ENCODE results near the gene LMAN1L.
A peak's percentile ranks its signal among the peaks of the same experiment; 100 is the strongest.

The LMAN1L gene

DNA sequence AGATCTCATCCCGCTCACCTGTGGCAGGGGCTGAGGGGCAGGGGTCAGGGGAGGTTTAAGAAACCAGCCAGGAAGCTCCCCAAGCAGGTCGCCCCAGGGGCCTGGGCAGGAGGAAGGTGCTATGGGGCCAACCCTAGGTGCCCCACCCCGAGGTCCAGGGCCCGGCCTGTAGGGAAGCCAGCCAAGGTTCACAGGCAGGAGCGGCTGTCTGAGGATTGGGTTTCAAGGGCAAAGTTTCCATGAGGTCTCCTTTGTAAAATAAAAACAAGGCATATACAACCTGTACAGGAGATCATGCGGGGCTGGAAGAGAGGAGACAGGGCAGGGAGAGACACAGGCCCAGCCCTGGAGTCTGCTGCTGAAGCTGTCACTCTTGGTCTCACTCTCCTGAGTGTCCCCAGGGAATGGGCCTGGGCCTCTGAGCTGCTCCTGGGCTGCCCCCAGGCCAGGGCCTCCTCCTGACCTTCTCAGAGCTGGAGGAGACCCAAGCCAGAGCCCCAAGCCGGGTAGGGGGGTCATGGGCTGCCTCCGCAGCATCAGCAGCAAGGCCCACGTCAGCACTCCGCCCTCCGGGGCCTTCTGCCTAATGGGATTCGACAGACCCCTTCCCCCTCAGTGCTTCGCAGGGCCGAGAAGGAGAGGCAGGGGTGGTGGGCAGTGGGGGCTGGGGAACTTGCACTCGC, 19.3 kb downstream of the LMAN1L start:
- FAIRE-seq (no peak), DNase-seq (ENCODE audit: extremely low spot score, insufficient read length, low read depth) (no peak)

DNA sequence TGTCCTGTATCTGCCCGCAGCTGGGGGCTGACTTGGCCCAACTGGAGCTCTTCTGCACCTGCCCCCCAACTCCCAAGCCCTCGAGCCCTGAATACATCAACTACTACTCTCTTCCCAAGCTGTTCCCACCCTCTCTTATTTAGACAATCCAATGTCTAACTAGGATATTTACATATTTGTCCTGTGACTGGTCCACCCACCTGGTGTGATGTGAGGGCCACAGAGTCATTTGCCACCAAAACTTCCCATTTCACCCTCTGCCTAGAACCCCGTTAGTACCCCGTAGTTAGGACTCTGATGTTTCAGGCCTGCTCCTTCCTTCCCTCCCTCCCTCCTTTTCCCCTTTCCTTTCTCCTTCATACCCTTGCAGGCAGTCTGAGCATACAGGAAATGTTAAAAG, 20.2 kb downstream of the LMAN1L start:
- no peak for DNase-seq (ENCODE audit: extremely low spot score, insufficient read length, low read depth)
- FAIRE-seq = no peak

DNA sequence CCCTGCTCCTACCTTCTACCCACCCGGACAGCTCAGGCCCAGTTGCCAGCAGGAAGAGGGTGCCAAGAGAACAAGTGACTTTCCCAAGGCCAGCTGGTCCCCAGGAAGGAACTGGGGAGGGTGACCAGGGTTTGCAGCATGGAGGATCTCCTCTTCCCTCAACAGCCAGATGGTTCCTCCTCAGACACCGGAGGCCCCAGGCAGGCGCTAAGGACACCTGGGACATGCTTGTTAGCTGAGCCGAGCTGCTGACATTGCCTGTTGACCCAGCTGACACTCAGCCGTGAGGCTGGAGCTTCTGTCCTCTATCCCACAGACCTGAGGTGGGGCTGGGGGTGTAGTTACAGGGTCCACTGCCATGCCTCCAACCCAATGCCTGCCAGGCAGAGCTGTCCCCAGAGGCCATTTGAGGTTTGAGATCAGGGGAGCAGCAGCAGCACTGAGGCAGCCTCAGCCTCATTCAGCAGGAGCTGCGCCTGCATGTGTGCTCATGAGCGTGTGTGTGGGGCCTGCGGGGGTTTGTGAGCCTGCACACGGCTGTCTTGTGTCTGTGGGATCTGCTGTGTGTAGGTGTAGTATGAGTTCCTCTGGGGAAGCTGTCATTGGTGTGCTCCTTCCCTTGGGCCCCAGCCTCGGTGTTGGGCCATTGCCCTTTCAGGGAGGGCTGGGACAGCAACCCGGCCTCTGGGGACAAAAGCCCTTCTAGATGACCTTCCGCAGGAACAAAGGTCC, 20.9 kb downstream of the LMAN1L start:
- no peak for DNase-seq (ENCODE audit: extremely low spot score, insufficient read length, low read depth)
- FAIRE-seq = no peak

DNA sequence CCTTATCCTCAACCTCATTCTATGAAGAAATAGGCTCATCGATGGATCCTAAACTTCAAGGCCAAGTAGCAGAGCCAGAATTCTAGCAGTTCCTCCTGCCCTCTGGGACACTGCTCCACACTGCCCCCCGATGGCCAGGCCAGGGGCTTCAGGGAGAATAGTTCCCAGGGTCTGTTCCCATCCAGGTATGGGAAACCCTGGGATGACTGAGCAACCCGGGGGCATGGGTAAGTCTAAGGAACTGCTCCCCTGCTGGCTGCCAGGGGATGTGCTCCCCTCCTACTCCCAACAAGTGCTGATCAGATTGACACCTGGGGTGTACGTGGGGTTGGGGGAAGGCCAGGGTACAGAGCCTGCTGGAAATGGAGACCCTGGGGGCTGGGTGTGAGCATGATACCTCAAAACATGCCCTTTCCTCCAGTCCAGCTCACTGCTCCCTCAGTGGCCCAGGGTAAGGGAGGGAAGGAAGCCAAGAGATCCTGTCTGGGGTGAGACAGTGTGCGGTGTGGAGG, 22.7 kb downstream of the LMAN1L start:
- FAIRE-seq (peak; percentile 66), DNase-seq (ENCODE audit: extremely low spot score, insufficient read length, low read depth) (no peak)

DNA sequence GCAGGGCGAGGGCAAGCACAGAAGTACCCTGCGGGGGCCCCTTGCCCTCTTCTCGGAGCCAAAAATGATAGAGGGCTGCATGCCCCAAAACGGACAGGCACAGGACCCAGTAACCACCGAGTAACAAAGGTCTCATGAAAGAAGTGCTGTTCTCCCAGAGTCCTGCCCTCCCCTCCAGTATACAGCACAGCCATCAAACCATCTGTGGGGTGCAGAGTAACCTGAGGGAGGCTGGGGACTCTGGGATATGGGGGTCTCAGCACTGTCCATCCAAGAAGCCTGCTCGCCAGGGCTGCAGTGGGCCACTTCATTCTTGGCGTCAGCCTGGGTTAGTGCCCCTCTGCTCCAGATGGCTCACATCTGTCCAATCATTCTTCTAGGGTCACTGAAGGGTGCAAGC, 24.2 kb downstream of the LMAN1L start:
- FAIRE-seq (no peak), DNase-seq (ENCODE audit: extremely low spot score, insufficient read length, low read depth) (no peak)

DNA sequence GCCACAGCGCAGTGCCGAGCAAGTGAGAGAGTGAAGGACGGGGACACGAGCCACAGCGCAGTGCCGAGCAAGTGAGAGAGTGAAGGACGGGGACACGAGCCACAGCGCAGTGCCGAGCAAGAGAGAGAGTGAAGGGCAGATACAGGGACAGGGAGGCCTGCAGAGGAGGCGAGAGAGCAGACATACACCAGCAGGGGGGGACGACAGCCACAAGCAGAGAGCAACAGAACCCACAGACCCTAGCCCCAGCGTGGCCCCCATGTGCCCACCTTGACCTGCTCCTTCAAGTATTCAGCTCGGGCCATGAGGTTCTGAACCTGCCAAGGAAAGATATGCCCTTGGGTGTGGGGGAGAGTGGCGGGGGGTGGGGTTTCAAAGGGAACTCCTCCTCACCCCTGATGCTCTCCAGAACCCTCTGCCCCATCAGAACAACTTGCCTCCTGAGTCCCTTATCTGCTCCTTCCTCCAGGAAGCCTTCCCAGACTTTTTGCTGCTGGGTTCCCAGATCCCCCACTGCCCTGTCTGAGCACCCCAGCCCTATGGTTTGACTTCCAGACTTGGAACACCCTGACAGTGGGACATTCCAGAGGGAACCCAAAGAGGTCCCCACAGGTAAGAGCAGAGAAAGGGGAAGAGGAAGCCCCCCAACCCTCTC, 25.0 kb downstream of the LMAN1L start:
- FAIRE-seq (no peak), DNase-seq (ENCODE audit: extremely low spot score, insufficient read length, low read depth) (no peak)

DNA sequence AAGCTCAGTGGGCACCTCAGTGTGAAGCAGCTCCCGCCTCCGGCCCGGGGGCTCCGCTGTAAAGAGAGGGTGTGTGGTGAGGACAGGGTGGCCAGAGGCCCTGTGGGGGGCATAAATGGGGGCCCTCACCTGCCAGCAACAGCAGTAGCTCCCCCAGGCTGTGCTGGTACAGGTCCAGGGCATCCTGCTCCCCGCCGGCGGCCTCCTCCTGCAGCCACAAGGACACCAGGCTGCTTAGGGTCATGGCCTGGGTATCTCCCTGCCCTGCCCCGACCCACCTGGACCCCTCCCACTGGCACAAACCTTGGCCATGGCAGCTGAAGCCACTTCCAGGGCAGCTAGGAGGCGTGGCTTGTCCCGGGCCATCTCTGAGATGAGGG, 25.5 kb downstream of the LMAN1L start:
- DNase-seq (ENCODE audit: extremely low spot score, insufficient read length, low read depth) (no peak), FAIRE-seq (no peak)

DNA sequence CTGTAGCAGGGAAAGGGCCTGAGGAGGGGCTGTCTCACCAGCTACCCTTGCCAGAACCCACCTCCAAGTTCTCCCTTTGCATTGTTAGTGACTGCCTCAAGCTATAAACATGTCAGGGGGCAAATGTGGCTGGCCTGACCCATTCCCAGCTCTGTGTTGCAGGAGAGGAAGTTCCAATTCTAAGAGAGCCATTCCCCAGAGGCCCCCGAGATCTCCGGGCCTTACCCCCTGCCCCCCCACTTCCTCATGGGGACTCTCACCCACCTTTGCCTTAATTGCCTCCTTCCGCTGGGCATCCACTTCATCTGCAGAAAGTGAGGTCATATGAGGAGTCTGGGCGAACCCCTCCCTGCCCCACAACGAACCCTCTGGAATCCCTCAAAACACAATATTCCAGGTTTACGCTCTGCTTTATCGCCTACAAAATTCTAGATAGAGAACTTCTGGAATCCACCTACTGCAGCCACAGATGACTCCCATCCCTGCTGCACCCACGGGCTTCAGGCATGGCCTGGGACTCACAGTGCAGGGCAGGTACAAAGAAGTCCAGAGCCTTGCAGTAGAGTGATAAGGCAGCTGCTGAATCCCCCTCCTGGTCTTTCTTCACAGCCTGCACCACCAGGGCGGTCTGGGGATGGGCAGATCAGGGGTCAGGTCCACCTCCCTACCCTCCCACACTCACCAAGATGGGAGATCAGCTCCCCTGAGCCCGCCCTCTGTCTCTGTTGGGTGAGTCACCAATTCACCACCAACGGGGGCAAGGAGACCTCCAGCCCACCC, 26.3 kb downstream of the LMAN1L start:
- DNase-seq (ENCODE audit: extremely low spot score, insufficient read length, low read depth) (no peak), FAIRE-seq (no peak)

DNA sequence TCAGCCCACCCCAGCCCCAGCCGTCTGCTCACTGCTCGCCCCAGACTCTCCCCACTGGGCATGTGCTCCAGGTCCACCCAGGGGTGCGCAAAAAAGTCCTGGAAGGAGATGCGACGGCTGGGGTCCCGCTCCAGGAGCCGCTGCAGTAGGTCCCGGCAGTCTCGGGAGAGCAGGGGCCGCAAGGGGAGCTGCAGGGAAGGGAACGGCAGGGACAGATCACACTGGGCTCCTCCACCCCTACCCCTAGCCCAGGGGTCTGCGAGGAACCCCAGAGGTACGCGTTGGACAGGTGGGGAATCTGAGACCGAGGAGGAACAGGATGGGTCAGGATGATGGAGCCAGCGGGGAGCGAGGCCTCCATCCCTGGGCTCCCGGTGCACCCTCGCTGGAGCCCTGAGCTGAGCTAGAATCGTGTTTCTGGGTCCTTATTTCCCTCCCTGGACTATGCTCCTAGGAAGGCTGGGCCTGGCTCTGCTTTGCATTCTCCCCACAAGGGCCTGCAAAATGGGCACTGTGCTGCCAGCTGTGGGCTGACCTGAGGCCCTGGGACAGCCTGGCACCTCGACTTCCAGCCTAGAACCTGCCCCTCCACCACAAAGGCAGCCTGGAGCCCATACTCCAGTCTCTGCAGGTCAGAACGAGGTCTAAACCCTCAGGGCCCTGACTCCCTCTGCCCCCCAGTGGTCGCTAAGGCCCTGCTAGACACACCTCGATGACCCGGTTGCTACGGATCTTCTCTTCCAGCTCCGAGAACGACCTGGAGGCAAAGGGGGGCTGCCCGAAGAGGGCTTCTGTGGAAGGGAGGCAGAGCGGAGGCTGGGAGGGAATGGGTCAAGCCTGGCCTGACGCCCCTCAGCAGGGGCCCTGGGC, 27.1 kb downstream of the LMAN1L start:
- FAIRE-seq = no peak
- no peak for DNase-seq (ENCODE audit: extremely low spot score, insufficient read length, low read depth)

DNA sequence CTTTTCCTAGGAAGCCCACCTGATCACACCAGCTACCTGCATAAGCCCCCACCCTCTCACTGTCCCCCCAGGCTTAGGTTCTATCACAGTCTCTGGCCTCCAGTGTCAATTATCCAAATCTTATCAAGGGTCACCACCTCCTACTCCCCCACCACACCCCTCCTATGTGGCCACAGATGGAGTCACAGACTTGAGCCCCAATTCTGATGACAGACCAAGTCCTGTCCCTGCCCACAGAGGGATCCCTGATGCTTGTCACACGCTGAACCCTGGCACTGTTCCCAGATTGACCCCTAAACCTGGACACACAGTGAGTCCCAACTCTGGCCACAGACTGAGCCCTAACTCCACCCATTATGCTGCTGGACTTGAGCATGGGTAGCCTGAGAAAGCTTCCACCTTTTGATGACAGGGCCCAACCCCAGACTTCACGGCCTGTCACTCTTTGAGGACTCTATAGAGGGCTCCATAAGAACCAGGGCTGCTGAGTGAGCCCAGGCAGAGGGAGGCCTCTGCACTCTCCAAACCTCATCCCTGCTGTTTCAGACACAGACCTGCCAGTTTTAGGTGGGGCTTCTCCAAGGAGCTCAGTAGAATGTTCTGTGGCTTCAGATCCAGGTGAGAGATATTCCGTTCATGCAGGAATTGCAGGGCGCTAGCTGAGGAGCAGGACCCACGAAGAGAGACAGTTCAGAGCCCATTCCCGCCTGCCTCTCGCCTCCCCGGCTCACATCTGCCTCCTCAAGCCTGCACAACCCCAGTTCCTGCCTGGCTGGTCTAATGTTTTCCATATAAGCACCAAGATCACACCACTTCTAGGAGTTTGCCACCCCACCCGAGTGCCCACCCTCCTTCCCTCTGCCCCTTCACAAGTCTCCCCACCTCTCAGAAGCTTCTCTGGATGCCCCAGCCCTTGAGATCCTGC, 28.5 kb downstream of the LMAN1L start:
- FAIRE-seq (no peak), DNase-seq (ENCODE audit: extremely low spot score, insufficient read length, low read depth) (no peak)

DNA sequence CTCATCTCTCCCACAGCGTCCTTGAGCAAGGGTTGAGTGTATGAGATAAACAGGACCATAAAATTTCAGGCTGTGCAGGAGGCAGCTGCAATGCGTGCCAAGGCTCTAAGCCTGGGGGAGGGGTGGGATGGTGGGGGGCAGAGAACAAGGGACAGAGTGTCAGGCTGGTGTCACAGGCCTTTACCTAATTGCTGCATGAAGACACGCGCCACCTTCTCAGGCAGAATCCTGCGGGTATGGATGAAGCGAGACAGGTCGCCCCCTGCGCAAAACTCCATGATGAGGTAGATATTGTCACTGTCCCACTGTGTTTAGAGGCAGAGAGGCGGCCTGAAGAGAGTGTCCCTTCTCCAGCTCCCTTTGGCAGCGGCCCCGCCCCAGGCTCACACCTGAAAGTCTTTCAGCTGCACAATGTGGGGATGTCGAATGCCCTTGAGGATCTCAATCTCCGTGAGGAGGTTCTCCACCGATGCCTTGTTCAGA, 29.3 kb downstream of the LMAN1L start:
- no peak for FAIRE-seq

DNA sequence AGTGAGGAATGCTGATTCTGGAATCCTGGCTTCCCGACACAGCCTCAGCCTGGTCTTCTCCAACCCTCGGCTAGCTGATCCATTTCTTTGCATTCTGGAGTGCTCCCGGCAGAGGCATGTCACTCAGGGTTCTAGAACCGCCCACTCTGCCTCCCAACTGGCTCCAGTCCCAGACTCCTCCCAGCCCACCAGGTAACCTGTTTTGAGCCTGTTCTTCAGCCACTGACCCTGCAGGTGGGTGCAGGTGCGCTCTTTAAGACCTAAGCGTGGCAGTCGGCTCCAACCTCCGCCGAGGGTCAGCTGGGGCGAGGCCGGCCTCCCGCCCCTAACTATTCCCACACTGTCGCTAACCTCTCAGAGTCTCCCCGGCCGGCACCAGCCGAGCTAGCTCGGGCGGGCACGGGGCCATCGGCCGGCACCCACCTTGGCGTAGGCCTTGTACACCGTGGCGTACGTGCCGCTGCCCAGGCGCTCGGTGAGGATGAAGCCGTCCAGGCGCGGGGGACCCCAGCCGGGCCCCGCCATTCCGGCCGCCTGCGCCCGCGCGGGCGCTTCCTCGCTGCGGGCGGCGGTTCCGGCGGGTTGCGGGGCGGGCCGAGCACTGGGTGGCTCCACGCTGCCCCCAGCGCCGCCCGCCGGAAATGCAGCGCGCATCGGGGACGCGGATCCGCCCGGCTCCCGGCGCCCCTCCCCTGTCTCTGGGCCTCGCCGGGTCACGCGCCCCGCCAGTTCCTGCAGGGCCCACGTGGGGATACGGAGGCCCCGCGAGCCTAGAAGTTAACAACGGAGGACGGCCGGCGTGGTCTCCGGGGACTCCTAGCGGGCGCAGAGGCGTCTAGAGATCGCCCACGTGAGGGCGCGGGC, 30.2 kb downstream of the LMAN1L start, which contains the start of gene ULK3:
ULK3 (minus strand) TSS at position 576 of the 864 bp plus-strand sequence; CDS start at position 525, 51 bp downstream.
- FAIRE-seq = peak; percentile 81
- DNase-seq (ENCODE audit: extremely low spot score, insufficient read length, low read depth) = peak; percentile 95

More for the DNA sequence above, 29.3 kb downstream of the LMAN1L start:
- no peak for DNase-seq (ENCODE audit: extremely low spot score, insufficient read length, low read depth)

DNA sequence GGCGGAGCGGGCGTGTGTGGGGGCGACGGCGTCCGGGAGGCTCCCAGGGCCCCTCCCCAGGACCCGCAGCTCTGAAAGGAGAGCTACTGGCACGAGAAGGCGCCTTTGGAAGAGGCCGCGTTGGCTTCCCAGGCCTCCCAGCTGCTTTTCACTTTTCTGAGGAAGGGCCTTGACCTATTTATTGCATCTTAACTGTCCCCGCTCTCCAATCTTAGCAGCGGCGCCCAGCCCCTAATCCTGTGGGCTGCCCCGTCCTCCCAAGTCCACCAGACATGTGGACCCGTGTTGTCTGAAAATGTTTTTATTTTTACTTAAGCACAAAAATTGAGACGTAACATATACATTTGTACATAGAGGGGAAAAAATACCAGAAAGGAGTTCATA, 30.8 kb downstream of the LMAN1L start:
- DNase-seq (ENCODE audit: extremely low spot score, insufficient read length, low read depth) (no peak), FAIRE-seq (no peak)

DNA sequence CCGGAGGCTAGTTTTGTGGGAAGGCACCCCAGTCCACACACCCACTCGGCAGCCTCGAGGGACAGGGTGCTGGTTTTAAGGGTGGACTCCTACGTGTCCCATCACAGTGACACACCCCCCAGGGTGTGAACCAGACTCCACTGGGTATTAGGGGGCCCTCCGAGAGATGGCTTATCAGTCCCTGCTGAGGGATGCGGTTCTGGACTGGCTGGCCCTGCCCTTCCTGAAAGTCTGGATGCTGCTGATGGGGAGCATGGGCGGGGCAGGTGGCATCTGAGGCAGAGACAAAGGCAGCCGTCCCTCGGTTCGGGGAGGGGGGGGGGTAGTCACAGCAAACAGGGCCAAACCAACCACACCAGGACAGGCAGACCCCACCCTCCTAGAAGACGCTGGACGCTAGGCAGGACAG, 31.3 kb downstream of the LMAN1L start:
- FAIRE-seq = no peak
- no peak for DNase-seq (ENCODE audit: extremely low spot score, insufficient read length, low read depth)

DNA sequence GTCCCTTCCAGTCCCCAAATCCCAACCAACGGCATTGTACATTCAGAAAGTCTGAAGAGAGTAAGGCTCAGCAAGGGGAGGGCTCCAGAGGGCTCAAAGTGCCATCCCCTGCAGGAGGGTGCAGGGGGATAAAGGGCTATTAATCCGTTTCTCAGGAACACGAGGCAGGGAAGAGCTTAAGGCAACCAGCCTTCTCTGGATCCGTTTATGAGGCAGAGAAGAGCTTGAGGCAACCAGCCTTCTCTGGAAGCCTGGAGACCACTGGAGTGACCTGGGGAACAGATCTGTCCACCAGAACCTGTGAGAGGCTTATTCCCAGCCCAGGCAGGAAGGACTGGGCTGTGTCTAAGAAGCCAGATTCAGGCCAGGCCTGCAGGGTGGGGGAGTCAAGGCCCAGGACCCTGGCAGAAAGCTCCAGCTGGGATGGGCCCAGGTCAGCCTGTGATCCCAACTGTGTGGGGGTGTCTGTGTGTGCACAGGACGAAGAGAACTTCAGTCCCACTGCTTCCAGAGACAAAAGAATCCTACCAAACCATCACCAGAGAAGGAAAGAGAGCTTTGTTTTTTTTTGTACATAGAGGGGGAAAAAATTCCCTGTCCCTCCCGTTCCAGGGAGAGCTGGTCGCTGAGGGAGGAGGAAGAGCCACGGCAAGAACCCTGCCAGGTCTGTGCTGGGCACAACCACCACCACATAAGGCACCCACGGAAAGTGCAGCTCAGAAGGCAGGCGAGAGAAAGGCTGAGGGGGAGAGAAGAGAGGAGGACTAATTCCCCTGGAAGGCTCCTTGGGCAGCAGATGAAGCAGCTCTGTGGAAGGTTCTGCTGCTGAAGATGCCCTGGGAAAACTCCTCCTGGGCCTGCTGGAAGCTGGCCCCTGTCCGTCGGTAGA, 31.9 kb downstream of the LMAN1L start:
- DNase-seq (ENCODE audit: extremely low spot score, insufficient read length, low read depth) (no peak), FAIRE-seq (no peak)

DNA sequence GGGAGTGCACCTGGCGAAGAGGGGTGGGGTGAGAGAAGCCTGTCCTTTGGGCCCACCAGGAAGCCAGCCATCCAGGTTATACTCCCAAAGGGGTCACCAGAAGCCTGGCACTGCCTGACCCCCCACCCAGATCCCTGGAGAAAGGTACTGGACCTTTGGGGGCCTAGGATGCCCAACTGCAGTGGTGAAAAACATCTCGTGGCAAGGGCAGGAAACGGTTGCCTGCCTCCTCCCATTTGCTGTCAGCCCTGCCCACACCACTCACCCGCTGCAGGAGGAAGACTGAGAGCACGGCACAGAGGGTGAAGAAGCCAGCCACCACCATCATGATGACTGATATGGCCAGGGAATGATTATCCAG, 32.6 kb downstream of the LMAN1L start:
- DNase-seq (ENCODE audit: extremely low spot score, insufficient read length, low read depth) = no peak

More for the DNA sequence above, 32.6 kb downstream of the LMAN1L start:
- FAIRE-seq = no peak

Measured in GM18507 (cell line).